H1 (cell line): Measurements from ENCODE around the gene SSH2. TPM values are rescaled to one million over a fixed set of nuclear protein-coding genes. Genes with fewer than 3 reads are reported as not detected.

ENCODE experiments used
- CHD7 ChIP-seq: fragments of 300-600 bp; sonication (generic); IDR thresholded peaks from 2 replicates; pipeline ENCODE4 v1.7.1; 2012; ENCODE audit warnings: low read length, moderate library complexity, mild to moderate bottlenecking, inconsistent platforms; ENCODE audit not compliant: insufficient replicate concordance
- RAD21 ChIP-seq, 2 experiments: IDR thresholded peaks in 1 of 2; conservative IDR thresholded peaks in 1 of 2; 2 replicates each; pipeline ENCODE4 v1.6.1; 2011; ENCODE audit warnings: low read depth in 2 of 2, low read length in 2 of 2, improper control_type of control experiment in 1 of 2, inconsistent platforms in 1 of 2, mild to moderate bottlenecking in 1 of 2, moderate library complexity in 1 of 2
- RFX5 ChIP-seq: IDR thresholded peaks from 2 replicates; pipeline ENCODE4 v1.6.1; 2011; ENCODE audit warnings: low read depth, low read length, improper control_type of control experiment, borderline replicate concordance
- SP1 ChIP-seq: IDR thresholded peaks from 2 replicates; pipeline ENCODE4 v1.6.1; 2011; ENCODE audit warnings: low read depth, low read length
- ZNF274 ChIP-seq: IDR thresholded peaks from 2 replicates; pipeline ENCODE4 v1.7.0; 2012; ENCODE audit warnings: low read length, borderline replicate concordance; ENCODE audit errors: extremely low read depth
- polyA plus RNA-seq, 7 experiments: library from polyadenylated mRNA; depleted of rRNA in 3 of 7; stranded (reverse) in 5 of 7; unstranded in 2 of 7; fragments of >200 nt in 5 of 7; fragments of 200-250 nt in 2 of 7; gene quantifications; 1 replicate in 5 of 7; 2 replicates in 1 of 7; 4 replicates in 1 of 7; pipeline versions ENCODE4 v1.2.1 to v1.2.3, GENCODE V29; 2011 to 2013; ENCODE audit warnings: missing spikeins in 2 of 7, mixed read lengths in 2 of 7
- total RNA-seq: library from RNA; stranded (reverse); fragmentation: NEBNext Ultra II Directional; extraction: Animal tissue kit (Norgen Biotek cat#: 25700); gene quantifications from 2 replicates; pipeline ENCODE4 v1.2.1, GENCODE V29; 2021

SSH2 gene
- total and polyA plus RNA-seq, 2 of the 8 experiments (the other 6 are each of a cell fraction or from before 2014, with no cell fraction given) = 5.2 to 15.9 TPM

GRCh38 chr17:29594519-29595090, 335.4 kb downstream of the SSH2 start (continued):
- TF ChIP-seq CHD7 (no peak), ZNF274 (no peak), RAD21 (IDR thresholded peaks at IDR 0.05 in 1 of 2, conservative IDR thresholded peaks at IDR 0.05 in 1 of 2; ENCODE audit: low read depth in 2 of 2, low read length in 2 of 2) (no peak), SP1 (no peak), RFX5 (no peak)
